NCI-H1105 (cell line): ENCODE data around the gene PCDHGB3.
"Not testable (repeated sequence)": the region's sequence is repeated elsewhere in the genome, so short reads cannot be mapped to it uniquely, and the experiment has no call there.

ENCODE experiments used
- DNase-seq: peaks from one replicate; lab custom pipeline; 2025; lab: John Stamatoyannopoulos, UW

The PCDHGB3 gene

GRCh38 chr5:141369994-141370848 lies at the start of gene PCDHGB3:
PCDHGB3 (plus strand) TSS chr5:141370242; CDS start chr5:141370395, 153 bp downstream.
- no peak for DNase-seq

DNA sequence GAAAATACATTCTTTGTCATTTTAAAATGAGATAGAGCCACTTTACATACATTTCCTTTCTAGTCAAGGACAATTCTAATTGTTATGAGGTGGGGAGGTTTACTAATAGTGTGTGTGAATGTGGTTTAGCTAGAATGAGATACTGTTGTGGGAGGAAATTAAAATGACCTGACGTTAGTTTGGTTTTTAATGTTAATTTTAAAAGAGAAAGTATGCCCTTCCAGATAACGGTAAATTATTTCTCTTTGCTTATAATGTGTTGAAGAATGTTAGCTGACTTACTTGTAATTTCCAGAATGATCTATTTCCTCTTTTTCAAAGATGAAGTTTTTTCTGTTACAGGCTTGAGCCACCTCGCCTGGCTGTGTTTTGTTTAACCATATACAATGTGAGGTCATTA lies 47.8 kb upstream of the PCDHGB3 start:
- DNase-seq: no peak

GRCh38 chr5:141326088-141326854 lies 43.8 kb upstream of the PCDHGB3 start:
- no peak for DNase-seq

- no peak for DNase-seq
Measured at GRCh38 chr5:141328231-141328630, 41.8 kb upstream of the PCDHGB3 start.

DNA sequence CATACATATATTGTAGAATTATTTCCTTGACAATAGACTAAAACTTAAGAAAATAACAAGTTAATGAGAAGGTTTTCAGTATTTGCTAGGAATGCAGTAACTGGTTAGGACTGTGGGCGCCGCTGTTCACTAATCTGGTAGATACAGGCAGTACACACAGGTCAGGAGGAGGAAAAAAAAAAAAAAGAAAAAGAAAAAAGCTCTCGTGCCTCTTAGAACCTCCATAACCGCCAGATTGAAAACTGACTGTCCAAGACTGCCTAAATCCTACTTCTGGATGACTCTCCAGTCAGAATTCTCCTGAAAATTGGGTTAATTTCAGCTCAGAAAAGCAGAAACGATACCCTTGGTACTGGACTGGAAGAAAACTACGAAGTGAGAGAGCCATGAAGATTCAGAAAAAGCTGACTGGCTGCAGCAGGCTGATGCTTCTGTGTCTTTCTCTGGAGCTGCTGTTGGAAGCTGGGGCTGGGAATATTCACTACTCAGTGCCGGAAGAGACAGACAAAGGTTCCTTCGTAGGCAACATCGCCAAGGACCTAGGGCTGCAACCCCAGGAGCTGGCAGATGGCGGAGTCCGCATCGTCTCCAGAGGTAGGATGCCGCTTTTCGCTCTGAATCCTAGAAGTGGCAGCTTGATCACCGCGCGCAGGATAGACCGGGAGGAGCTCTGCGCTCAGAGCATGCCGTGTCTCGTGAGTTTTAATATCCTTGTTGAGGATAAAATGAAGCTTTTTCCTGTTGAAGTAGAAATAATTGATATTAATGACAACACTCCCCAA lies 39.6 kb upstream of the PCDHGB3 start, which contains the start of gene PCDHGA1:
PCDHGA1 (plus strand) TSS at position 216 of the 782 bp plus-strand sequence.
- peak; percentile 43 for DNase-seq

- DNase-seq: not testable (repeated sequence)
Measured at GRCh38 chr5:141332571-141332970, 37.5 kb upstream of the PCDHGB3 start.

DNA sequence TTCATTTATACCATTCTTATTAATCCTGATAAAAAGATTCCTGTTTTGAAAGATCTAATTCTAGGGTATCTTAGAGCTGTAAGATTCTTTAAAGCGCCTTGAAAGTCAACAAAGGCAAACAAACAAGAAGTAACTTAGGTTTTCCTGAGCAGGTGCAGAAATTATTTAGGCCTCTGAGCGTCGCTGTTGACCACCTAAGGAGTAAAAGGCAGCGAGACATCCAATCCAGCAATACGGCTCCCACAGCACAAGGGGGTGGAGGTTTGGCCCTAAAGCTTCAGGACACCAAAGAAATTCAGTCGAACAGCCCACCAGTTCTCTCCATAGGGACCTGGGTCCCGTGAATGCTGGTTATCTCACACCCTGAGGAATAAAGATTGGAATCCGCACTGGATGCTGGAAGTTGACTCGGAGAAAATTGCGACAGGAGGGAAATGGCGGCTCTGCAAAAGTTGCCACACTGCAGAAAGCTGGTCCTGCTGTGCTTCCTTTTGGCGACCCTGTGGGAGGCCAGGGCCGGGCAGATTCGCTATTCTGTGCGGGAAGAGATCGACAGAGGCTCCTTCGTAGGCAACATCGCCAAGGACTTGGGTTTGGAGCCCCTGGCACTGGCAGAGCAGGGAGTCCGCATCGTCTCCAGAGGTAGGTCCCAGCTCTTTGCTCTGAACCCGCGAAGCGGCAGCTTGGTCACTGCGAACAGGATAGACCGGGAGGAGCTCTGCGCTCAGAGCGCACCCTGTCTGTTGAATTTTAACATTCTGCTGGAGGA lies 31.3 kb upstream of the PCDHGB3 start, which contains the start of gene PCDHGA2:
PCDHGA2 (plus strand) TSS at position 223 of the 769 bp plus-strand sequence.
- DNase-seq: no peak

DNA sequence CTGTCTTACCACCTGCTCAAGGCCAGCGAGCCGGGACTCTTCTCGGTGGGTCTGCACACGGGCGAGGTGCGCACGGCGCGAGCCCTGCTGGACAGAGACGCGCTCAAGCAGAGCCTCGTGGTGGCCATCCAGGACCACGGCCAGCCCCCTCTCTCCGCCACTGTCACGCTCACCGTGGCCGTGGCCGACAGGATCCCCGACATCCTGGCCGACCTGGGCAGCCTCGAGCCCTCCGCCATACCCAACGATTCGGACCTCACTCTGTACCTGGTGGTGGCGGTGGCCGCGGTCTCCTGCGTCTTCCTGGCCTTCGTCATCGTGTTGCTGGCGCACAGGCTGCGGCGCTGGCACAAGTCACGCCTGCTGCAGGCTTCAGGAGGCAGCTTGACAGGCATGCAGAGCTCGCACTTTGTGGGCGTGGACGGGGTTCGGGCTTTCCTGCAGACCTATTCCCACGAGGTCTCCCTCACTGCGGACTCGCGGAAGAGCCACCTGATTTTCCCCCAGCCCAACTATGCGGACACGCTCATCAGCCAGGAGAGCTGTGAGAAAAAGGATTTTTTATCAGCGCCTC lies 29.2 kb upstream of the PCDHGB3 start:
- DNase-seq: not testable (repeated sequence)

DNA sequence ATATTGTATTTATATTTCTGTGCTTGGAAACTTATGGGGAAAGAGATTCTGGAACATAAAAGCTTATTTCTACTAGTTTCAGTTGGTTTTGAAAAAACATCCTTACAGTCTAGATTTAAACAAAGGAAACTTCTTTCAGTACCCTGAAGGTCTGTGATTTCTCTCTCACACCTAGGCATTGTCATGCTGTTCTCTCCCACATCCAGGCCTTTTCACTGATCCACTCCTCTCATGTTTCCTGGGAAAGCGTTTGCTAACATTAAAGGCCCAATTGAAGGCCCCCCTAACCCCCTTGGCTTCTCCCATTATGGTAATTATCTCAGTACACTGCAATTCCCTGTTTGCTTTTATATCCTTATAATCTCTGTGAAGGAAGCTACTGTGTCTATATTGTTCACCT lies 27.3 kb upstream of the PCDHGB3 start:
- no peak for DNase-seq

GRCh38 chr5:141343242-141343952 lies 26.6 kb upstream of the PCDHGB3 start, which contains the start of gene PCDHGA3:
PCDHGA3 (plus strand) TSS chr5:141343829; CDS start chr5:141344034, 205 bp downstream.
- DNase-seq: no peak

GRCh38 chr5:141343953-141344463 lies 26.0 kb upstream of the PCDHGB3 start:
- no peak for DNase-seq

GRCh38 chr5:141345327-141345726 lies 24.7 kb upstream of the PCDHGB3 start:
- DNase-seq: no peak

DNA sequence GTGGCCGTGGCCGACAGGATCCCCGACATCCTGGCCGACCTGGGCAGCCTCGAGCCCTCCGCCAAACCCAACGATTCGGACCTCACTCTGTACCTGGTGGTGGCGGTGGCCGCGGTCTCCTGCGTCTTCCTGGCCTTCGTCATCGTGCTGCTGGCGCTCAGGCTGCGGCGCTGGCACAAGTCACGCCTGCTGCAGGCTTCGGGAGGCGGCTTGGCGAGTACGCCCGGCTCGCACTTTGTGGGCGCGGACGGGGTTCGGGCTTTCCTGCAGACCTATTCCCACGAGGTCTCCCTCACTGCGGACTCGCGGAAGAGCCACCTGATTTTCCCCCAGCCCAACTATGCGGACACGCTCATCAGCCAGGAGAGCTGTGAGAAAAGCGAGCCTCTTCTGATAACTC lies 24.0 kb upstream of the PCDHGB3 start:
- not testable (repeated sequence) for DNase-seq

DNA sequence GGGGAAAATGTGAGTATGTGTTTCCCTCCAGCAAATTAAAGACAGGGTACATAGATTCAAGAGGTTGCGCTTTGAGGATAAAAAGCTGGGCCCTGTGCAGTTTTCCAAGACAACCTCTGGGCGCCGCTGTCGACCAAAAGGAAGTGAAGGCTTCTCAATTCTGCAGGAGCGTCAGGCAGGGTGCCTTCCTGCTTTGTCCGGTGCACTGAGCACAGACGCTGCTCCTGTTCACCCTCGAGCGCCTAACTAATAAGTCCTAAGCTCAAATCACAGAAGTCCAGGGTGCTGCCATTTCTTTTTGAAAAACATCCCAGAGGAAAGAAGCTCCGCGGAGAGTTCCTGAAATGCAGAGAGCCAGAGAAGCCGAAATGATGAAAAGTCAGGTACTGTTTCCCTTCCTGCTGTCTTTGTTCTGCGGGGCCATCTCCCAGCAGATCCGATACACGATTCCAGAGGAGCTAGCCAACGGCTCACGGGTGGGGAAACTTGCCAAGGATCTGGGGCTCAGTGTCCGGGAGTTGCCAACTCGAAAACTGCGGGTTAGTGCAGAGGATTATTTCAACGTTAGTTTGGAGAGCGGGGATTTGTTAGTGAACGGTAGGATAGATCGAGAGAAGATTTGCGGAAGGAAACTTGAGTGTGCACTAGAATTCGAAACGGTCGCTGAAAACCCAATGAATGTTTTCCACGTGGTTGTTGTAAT lies 20.0 kb upstream of the PCDHGB3 start, which contains the start of gene PCDHGB1:
PCDHGB1 (plus strand) TSS at position 183 of the 703 bp plus-strand sequence; CDS start at position 345, 162 bp downstream.
- no peak for DNase-seq

- DNase-seq: no peak
Measured at GRCh38 chr5:141351591-141351990, 18.5 kb upstream of the PCDHGB3 start.

- no peak for DNase-seq
Measured at GRCh38 chr5:141354900-141355469, 15.1 kb upstream of the PCDHGB3 start, which contains the start of gene PCDHGA4. PCDHGA4 (plus strand) TSS chr5:141355021; CDS start chr5:141355108, 87 bp downstream.

GRCh38 chr5:141355641-141356040 lies 14.4 kb upstream of the PCDHGB3 start:
- no peak for DNase-seq

DNA sequence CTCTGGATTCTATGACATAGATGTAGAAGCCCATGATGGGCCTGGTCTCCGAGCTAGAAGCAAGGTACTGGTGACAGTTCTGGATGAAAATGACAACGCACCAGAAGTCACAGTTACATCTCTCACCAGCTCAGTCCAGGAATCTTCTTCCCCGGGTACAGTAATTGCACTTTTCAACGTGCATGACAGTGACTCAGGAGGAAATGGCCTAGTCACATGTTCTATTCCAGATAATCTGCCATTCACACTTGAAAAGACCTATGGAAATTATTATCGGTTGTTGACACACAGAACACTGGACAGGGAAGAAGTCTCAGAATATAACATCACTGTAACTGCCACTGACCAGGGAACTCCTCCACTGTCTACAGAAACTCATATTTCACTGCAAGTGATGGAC lies 13.9 kb upstream of the PCDHGB3 start:
- no peak for DNase-seq

DNA sequence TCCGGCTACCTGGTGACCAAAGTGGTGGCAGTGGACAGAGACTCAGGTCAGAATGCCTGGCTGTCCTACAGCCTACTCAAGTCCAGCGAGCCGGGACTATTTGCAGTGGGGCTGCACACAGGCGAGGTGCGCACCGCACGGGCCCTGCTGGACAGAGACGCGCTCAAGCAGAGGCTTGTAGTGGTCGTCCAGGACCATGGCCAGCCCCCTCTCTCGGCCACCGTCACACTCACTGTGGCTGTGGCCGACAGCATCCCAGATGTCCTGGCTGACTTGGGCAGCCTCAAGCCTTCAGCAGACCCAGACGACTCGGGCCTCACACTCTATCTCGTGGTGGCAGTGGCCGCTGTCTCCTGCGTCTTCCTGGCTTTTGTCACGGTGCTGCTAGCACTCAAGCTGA lies 13.1 kb upstream of the PCDHGB3 start:
- DNase-seq: no peak
